CD14-positive monocyte (primary cell): ENCODE measurements around the gene THAP12. TPM values are rescaled to one million over a fixed set of nuclear protein-coding genes. Genes with fewer than 3 reads are reported as not detected.
A peak's percentile ranks its signal among the peaks of the same experiment; 100 is the strongest.

Source experiments
- DNase-seq, 3 donors: peaks; one replicate each; pipeline ENCODE4 v3.0.0-alpha.2; 2011 to 2022
- H2AFZ ChIP-seq: 2 replicates; pipeline ENCODE4 v1.6.0; 2012; ENCODE audit warnings: mild to moderate bottlenecking, low read depth, low read length, inconsistent platforms; ENCODE audit not compliant: insufficient read depth, poor library complexity, severe bottlenecking
- H3K27ac ChIP-seq, 2 donors: 1 replicate in 1 of 2; 2 replicates in 1 of 2; pipeline ENCODE4 v1.5.1; 2012 to 2013; ENCODE audit warnings: low read length in 2 of 2, control low read depth in 1 of 2, inconsistent platforms in 1 of 2, low read depth in 1 of 2, mild to moderate bottlenecking in 1 of 2
- H3K27me3 ChIP-seq, 2 donors: one replicate each; pipeline versions ENCODE4 v1.6.0 to v1.6.1; 2011 to 2013; ENCODE audit warnings: low read length in 2 of 2; ENCODE audit not compliant: control insufficient read depth in 2 of 2, insufficient read depth in 2 of 2
- H3K36me3 ChIP-seq, 2 donors: replicated peaks in 1 of 2; 1 replicate in 1 of 2; 2 replicates in 1 of 2; pipeline versions ENCODE4 v1.5.1 to v1.6.1; 2012 to 2013; ENCODE audit warnings: low read length in 2 of 2, control low read depth in 1 of 2, inconsistent platforms in 1 of 2, mild to moderate bottlenecking in 1 of 2; ENCODE audit not compliant: insufficient read depth in 2 of 2, control insufficient read depth in 1 of 2
- H3K4me1 ChIP-seq, 2 donors: 1 replicate in 1 of 2; 2 replicates in 1 of 2; pipeline versions ENCODE4 v1.5.1 to v1.6.1; 2012 to 2013; ENCODE audit warnings: low read length in 2 of 2, control low read depth in 1 of 2, inconsistent platforms in 1 of 2, mild to moderate bottlenecking in 1 of 2, moderate library complexity in 1 of 2; ENCODE audit not compliant: insufficient read depth in 2 of 2, control insufficient read depth in 1 of 2
- H3K4me2 ChIP-seq: replicated peaks from 2 replicates; pipeline ENCODE3; 2012; ENCODE audit warnings: low read length, moderate library complexity, mild to moderate bottlenecking; ENCODE audit not compliant: poor library complexity, severe bottlenecking; ENCODE audit errors: extremely low read depth
- H3K4me3 ChIP-seq, 3 experiments: fragments of 200-600 bp in 1 of 3; sonication (generic) in 1 of 3; replicated peaks in 1 of 3; 1 replicate in 2 of 3; 2 replicates in 1 of 3; pipeline ENCODE4 v1.5.1; 2011 to 2013; ENCODE audit warnings: low read length in 3 of 3, mild to moderate bottlenecking in 3 of 3, control low read depth in 2 of 3, low read depth in 2 of 3, inconsistent platforms in 1 of 3, moderate library complexity in 1 of 3
- H3K79me2 ChIP-seq: 2 replicates; pipeline ENCODE4 v1.6.0; 2012; ENCODE audit warnings: mild to moderate bottlenecking, control low read depth, inconsistent platforms, low read length, moderate library complexity; ENCODE audit not compliant: insufficient read depth
- H3K9ac ChIP-seq: 2 replicates; pipeline ENCODE4 v1.6.0; 2017; ENCODE audit warnings: low read length, mild to moderate bottlenecking; ENCODE audit not compliant: insufficient read depth, poor library complexity, severe bottlenecking
- H3K9me3 ChIP-seq, 2 donors: replicated peaks in 1 of 2; 1 replicate in 1 of 2; 2 replicates in 1 of 2; pipeline versions ENCODE4 v1.5.1 to v1.6.1; 2012 to 2013; ENCODE audit warnings: low read length in 2 of 2, control low read depth in 1 of 2; ENCODE audit not compliant: control insufficient read depth in 1 of 2, insufficient read depth in 1 of 2
- H4K20me1 ChIP-seq: 2 replicates; pipeline ENCODE4 v1.6.0; 2012; ENCODE audit warnings: mild to moderate bottlenecking, low read length, control low read depth, moderate library complexity; ENCODE audit not compliant: insufficient read depth
- H3K27ac Mint-ChIP-seq, 7 donors: one replicate each; pipeline ENCODE4 v1.8.0; 2020; ENCODE audit warnings: mild to moderate bottlenecking in 7 of 7, mixed read lengths in 7 of 7, moderate library complexity in 6 of 7, inconsistent platforms in 2 of 7
- H3K27me3 Mint-ChIP-seq, 3 donors: one replicate each; pipeline ENCODE4 v1.8.0; 2021 to 2022; ENCODE audit warnings: low read depth in 3 of 3, mild to moderate bottlenecking in 3 of 3, mixed read lengths in 3 of 3, moderate library complexity in 3 of 3, inconsistent platforms in 1 of 3
- H3K36me3 Mint-ChIP-seq, 2 donors: one replicate each; pipeline ENCODE4 v1.8.0; 2020; ENCODE audit warnings: mixed read lengths in 2 of 2, inconsistent platforms in 1 of 2, mild to moderate bottlenecking in 1 of 2
- H3K4me1 Mint-ChIP-seq: one replicate; pipeline ENCODE4 v1.8.0; 2020; ENCODE audit warnings: mild to moderate bottlenecking, mixed read lengths
- H3K4me3 Mint-ChIP-seq, 2 donors: one replicate each; pipeline ENCODE4 v1.8.0; 2020; ENCODE audit warnings: mild to moderate bottlenecking in 2 of 2, mixed read lengths in 2 of 2, moderate library complexity in 1 of 2
- H3K9me3 Mint-ChIP-seq, 7 donors: one replicate each; pipeline ENCODE4 v1.8.0; 2020 to 2022; ENCODE audit warnings: mixed read lengths in 7 of 7, mild to moderate bottlenecking in 6 of 7, moderate library complexity in 6 of 7, inconsistent platforms in 2 of 7
- CTCF ChIP-seq: fragments of 200-600 bp; IDR thresholded peaks from one replicate; pipeline ENCODE4 v1.8.0; 2022; ENCODE audit warnings: antibody characterized with exemption, mild to moderate bottlenecking
- WGBS: methylation state at CpG from one replicate; pipeline ENCODE4 v1.1.5; 2013; ENCODE audit warnings: missing lambda C conversion rate; ENCODE audit not compliant: insufficient coverage; 5-methylcytosine and 5-hydroxymethylcytosine counted together
- intact Hi-C, 2 donors: fragments of 100-400 bp; cut with micrococcal nuclease; formaldehyde crosslinking; loops; one replicate each; pipeline versions ENCODE4 v1.15.0 to v1.15.1; 2023
- polyA plus RNA-seq, 3 donors: library from polyadenylated mRNA; depleted of rRNA in 1 of 3; unstranded in 2 of 3; stranded (reverse) in 1 of 3; fragments of 300-500 nt in 2 of 3; fragments of >200 nt in 1 of 3; fragmentation: Illumina TruSeq in 2 of 3; gene quantifications; 1 replicate in 2 of 3; 2 replicates in 1 of 3; pipeline ENCODE4 v1.2.3, GENCODE V29; 2012 to 2021

Gene THAP12
- polyA plus RNA-seq, 3 donors, result 18.3 to 22.5 (median 20.0) TPM

DNA sequence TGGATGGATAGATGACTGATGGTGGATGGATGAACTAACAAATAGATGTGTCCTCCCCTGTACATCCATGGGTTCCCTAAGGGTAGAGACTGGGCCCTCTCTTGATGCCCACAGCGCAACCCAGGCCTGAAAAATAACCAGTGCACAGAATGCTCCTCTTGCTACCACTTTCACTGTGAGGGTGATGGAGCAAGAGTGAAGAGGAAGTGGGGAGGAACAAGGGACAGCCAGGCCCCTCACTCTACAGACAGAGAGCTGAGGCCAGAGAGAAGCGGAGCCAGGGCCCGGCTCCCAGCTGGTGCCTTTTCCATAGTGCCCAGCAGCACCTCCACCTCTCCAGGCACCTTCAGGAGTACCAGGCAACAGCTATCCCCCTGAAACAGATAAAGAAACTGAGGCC, 67.7 kb downstream of the THAP12 start:
- Histone ChIP-seq H3K79me2 (no peaks in the 10 kb centered on the region), H3K9me3 (no peaks in the 10 kb centered on the region), H3K9ac (no peak overlapping the region), H3K27me3 (no peaks in the 10 kb centered on the region), H3K4me3 (no peak overlapping the region), H4K20me1 (no peaks in the 10 kb centered on the region), H3K4me1 (peaks cover 14 to 17% of the 10 kb centered on the region in 2 donors), H3K27ac (no peak overlapping the region), H3K36me3 (no peaks in the 10 kb centered on the region), H2AFZ (peak overlapping the region; percentile 57), H3K4me2 (no peak overlapping the region)
- WGBS, result 27% methylated on average over 2 of the region's 3 CpGs
- Mint-ChIP-seq H3K4me1 (peaks cover 21% of the 10 kb centered on the region), H3K27me3 (peaks cover 1 to 4% (median 1%) of the 10 kb centered on the region in 3 donors), H3K4me3 (peak overlapping the region in 1 of 2 donors; percentile 46), H3K27ac (peak overlapping the region in 1 of 7 donors; percentile 16), H3K36me3 (no peaks in the 10 kb centered on the region), H3K9me3 (no peaks in the 10 kb centered on the region)
- peak in 2 of 3 donors; percentile 21 to 34 for DNase-seq
- intact Hi-C loops, result loop anchor here in 1 of 2 donors (10.0 kb wide), 1 partner anchor 608 kb away; no protein-coding TSS in a partner anchor
- TF ChIP-seq CTCF, result no peak

DNA sequence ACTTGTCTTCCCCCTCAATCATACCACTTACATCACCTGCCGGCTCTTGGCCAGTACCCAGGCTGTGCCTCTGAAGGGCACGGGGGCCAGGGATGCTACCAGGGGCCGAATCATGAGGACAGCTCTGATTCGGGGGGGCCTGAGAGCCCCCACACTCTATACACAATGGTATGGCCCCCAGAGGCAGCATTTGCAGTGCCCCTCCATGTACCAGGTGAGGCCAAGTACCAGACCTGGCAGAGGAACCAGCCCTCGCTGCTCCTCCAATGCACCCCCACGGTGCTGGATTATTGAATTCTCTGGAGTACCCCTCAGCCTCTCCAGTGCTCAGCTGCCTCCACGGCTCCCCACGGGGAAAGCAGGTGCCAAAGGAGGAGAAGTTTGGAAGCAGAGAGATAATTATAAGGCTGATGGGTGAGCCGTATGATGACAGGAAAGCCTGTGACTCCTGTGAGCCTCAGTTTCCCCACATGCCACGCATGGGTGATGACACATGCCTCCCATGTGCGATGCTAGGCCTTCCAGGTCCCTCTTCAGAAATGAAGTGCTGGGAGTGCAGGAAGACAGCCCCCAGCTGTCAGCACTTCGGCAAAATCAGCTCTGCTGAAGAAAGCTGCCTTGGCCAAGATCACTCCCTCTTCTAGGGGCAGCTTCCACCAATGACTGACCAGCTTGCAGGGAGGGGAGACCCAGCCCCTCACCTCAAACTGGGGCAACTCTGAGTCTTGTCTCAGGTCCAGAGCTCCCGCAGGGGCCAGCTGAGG, 69.9 kb downstream of the THAP12 start:
- WGBS, result 90% methylated on average over 9 of the region's 13 CpGs
- DNase-seq, result no peak
- no peak overlapping the region for H3K9ac ChIP-seq
- H3K27me3 ChIP-seq, result no peaks in the 10 kb centered on the region
- H3K9me3 ChIP-seq, result no peaks in the 10 kb centered on the region
- intact Hi-C loops, result loop anchor here in 1 of 2 donors (10.0 kb wide), 1 partner anchor 606 kb away; no protein-coding TSS in a partner anchor
- Mint-ChIP-seq H3K27ac (no peak overlapping the region), H3K4me3 (no peak overlapping the region), H3K4me1 (peaks cover 21% of the 10 kb centered on the region), H3K9me3 (no peaks in the 10 kb centered on the region), H3K27me3 (peaks cover 0 to 6% (median 1%) of the 10 kb centered on the region in 3 donors), H3K36me3 (no peaks in the 10 kb centered on the region)
- no peak overlapping the region for H3K4me2 ChIP-seq
- no peak for TF ChIP-seq CTCF
- H2AFZ ChIP-seq, result no peak overlapping the region
- H3K4me1 ChIP-seq, result peaks cover 14 to 17% of the 10 kb centered on the region in 2 donors
- H3K79me2 ChIP-seq, result no peaks in the 10 kb centered on the region
- H3K36me3 ChIP-seq, result no peaks in the 10 kb centered on the region
- no peak overlapping the region for H3K4me3 ChIP-seq
- H3K27ac ChIP-seq, result no peak overlapping the region
- no peaks in the 10 kb centered on the region for H4K20me1 ChIP-seq
